Kidney glomerular epithelial cell (primary cell): ENCODE data around the gene PHKB.

ENCODE experiments used
- DNase-seq: peaks from one replicate; lab custom pipeline; 2025; lab: John Stamatoyannopoulos, UW

PHKB gene

GRCh38 chr16:47693226-47693625 lies 232.1 kb downstream of the PHKB start:
- no peak for DNase-seq

GRCh38 chr16:47694543-47694942 lies 233.4 kb downstream of the PHKB start:
- DNase-seq: no peak

GRCh38 chr16:47695756-47696155 lies 234.6 kb downstream of the PHKB start:
- DNase-seq: no peak

- DNase-seq: no peak
Observed at GRCh38 chr16:47697826-47698225, 236.7 kb downstream of the PHKB start.

DNA sequence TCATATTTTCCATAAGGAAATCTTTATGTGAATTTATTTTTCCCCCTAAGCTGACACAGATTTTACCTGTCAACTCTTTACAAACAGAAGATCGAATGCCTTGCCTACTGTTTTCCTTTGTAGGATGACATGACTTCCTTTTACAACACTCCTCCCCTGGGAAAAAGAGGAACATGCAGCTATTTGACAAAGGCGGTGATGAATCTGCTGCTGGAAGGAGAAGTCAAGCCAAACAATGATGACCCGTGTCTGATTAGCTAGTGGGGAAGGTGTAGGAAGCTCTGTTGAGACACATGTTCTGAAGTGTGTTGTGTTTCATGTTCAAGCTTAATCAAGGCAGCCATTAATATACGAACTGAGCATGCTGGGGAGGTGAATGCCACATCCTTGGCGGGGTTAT lies 238.0 kb downstream of the PHKB start:
- DNase-seq: no peak

- DNase-seq: no peak
Observed at GRCh38 chr16:47700857-47701587, 239.9 kb downstream of the PHKB start.

GRCh38 chr16:47705266-47705665 lies 244.1 kb downstream of the PHKB start:
- no peak for DNase-seq

- no peak for DNase-seq
Observed at GRCh38 chr16:47711809-47712208, 250.7 kb downstream of the PHKB start.

DNA sequence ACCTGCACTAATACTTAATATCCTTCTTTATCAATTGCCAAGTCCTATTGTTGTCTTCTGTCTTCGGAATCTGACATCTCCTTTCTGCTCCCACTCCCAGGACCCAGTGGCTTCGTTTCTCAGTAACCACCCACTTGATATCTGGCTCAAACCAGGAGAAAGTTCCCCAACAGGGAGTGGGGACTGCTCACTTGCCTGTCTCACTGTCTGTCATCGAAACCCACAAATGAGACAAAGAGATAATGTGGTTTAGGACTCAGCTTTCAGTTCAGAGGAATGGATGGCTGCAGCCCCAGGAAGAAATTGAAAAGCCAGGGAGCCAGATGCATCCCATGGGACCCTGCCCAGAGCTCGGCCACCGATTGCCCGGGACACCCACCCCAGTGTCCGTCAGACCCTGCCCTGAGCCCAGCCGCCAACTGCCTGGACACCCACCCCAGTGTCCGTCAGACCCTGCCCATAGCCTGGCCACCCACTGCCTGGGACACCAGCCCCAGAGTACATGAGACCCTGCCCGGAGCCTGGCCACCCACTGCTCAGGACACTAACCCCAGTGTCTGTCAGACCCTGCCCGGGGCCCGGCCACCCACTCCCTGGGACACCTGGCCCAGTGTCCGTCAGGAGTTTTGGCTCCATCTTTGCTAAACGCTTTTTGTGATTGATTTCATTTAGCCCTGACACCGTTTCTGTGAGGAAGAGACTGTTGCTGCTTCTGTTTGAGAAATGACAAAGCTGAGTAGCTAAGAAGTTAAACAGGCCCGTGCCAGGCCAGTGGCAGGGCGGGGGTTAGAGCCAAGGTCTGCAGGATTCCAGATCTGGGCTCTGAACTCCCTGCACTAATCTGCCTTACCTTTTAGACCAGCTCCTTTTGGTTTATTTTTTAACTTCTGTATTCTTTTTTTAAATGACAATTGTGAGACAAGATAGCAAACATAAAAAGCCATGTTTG lies 251.4 kb downstream of the PHKB start:
- DNase-seq: no peak

- DNase-seq: no peak
Observed at GRCh38 chr16:47713225-47713595, 252.1 kb downstream of the PHKB start.

GRCh38 chr16:47715442-47716083 lies 254.4 kb downstream of the PHKB start:
- no peak for DNase-seq

DNA sequence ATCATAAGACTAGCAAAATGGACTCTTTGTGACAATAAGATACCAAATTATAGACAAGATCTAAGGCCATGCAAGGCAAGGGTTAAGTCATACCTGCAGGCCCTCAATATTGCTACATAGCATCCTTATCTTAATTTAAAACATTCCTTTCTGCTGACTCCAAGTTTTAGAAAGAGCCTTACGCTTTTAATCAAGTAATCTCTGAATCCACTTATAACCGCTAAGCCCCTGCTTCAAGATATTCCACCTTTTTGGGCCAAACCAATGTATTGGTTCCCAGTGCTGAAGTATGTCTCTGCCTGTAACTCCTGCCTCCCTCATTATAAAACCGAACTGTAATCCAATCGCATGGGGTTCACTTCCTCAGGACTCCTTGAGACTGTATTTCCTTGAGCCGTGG lies 255.4 kb downstream of the PHKB start:
- no peak for DNase-seq

DNA sequence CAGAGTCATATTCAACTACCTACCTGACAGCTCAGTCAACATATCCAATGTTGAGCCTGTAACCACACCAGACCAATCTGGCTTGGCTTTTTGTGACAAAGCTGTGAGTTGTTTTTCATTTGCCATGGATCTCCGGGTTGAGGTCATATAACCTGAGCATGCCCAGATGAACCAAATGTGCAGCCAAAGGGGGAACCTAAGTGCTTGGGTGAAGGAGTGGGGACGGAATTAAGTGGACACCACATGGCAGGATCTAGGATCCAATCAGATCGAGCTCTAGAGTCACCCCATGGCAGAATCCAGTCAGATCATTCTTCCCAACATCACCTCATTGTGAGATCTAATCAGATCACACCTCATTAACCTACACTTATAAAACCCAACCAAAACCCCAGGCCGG lies 258.6 kb downstream of the PHKB start:
- no peak for DNase-seq

DNA sequence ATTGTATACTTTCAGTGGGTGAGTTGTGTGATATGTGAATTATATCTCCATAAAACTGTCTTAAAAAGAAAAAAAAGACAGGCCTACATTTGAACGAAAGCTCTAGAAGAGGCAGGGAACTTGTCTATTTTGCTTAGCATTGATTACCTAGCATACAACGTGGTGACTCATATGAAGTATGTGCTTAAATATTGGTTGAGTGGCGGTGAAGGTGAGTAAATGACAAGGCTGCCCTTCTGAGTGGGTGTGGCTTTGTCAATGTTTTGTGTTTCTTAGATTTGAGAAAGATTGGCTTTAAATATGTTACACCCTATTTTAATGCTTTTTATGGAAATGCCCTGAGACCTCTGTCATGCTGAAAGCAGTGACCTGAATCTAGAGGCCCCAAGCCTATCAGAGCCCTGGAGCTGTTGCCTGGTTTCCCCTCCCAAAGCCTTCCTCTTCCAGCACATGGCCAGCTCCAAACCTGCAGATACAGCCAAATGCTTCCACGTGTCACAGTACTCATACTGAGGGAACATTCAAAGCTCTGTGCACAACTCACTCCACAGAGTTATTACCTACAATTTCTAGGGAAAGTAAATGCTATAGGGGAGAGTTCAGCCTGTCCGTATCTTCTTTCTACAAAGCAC lies 260.0 kb downstream of the PHKB start:
- no peak for DNase-seq

GRCh38 chr16:47722046-47722445 lies 260.9 kb downstream of the PHKB start:
- DNase-seq: no peak

GRCh38 chr16:47724115-47724785 lies 263.1 kb downstream of the PHKB start:
- DNase-seq: no peak

- no peak for DNase-seq
Observed at GRCh38 chr16:47725188-47725695, 264.1 kb downstream of the PHKB start.

DNA sequence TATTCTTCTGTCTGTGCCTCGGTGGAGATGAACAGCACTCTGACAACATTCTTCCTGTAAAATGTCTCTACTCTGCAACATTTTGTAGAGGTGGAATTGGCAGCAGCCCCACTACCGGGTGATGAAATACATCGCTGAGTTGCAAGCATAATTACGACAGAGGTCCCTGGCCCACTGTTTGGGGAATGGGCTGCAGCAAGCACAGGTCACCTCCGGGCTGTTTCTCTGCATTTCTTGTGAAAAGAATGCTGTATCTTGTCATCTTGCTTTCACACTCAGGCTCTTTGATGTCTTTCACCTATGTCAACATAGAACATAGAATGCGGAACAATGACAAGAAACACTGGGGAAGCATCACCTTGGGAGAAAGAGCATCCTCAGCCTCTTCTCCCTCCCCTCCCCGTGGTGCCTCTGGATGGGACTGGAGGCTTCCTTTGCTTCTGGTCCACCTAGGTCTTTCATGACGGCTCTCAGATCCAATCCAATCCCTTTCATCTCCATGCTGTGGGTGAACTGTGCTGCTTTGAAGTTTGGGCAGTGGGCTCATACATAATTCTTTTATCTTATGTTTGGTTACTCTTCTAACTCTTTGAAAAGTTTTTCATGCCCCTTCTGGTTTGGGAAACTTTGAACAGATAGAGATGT lies 265.0 kb downstream of the PHKB start:
- no peak for DNase-seq

DNA sequence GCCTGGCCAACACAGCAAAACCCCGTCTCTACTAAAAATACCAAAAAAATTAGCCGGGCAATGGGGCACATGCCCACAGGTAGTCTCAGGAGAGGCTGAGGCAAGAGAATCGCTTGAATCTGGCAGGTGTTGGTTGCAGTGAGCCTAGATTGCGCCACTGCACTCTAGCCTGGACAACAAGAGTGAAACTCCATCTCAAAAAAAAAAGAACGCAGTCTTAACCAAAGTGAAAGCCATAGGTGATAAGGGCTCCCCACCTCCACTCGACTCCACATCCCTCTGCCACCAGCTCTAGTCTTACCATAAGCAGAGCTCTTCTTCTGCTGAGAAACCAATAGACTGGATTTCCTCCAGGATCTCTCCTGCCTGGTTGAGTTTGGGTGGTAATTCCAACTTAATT lies 266.0 kb downstream of the PHKB start:
- DNase-seq: no peak

- no peak for DNase-seq
Observed at GRCh38 chr16:47728205-47728604, 267.1 kb downstream of the PHKB start.

DNA sequence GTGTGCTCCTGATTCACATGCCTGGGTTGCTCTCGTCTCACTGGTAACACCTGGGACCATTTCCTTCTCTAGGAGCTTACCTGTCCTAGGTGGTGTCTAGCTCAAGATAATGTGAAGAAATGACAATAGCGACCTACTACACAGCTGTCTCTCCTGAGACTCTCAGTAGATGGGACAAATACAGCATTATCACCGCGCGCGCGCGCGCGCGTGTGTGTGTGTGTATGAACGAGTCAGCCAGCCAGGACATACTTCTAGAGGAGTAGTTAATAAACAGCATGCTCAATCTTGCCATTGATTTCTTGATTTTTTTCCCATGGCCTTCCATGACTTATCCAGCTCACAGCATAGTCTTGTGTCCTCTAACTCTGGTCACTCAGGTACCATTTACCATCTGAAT lies 268.6 kb downstream of the PHKB start:
- DNase-seq: no peak
